SH-SY5Y (cell line): ENCODE measurements around the gene KRT82.

Experiments
- GATA2 ChIP-seq: IDR thresholded peaks from 2 replicates; pipeline ENCODE4 v1.6.1; 2011; ENCODE audit warnings: mild to moderate bottlenecking, low read depth, low read length
- GATA3 ChIP-seq: IDR thresholded peaks from 2 replicates; pipeline ENCODE4 v1.6.1; 2011; ENCODE audit warnings: low read depth, mild to moderate bottlenecking, low read length, moderate library complexity

GRCh38 chr12:52389313-52390207, 16.6 kb downstream of the KRT82 start:
- no peak for TF ChIP-seq GATA2
- TF ChIP-seq GATA3: no peak
